Trophoblast cell (in vitro differentiated cells and primary cell): ENCODE data around the gene KCNIP3.

Experiments used
- DNase-seq, 2 donors: peaks; one replicate each; pipeline ENCODE4 v3.0.0-alpha.2; 2016
- H2AFZ ChIP-seq: 2 replicates; pipeline ENCODE4 v1.6.1; 2013; ENCODE audit warnings: low read length, moderate library complexity, mild to moderate bottlenecking; ENCODE audit not compliant: insufficient read depth, poor library complexity
- H2AK5ac ChIP-seq: 2 replicates; pipeline ENCODE4 v1.6.1; 2013; ENCODE audit warnings: mild to moderate bottlenecking, low read length
- H2BK120ac ChIP-seq: 2 replicates; pipeline ENCODE4 v1.6.1; 2013; ENCODE audit warnings: low read length, mild to moderate bottlenecking, moderate library complexity; ENCODE audit not compliant: insufficient read depth, poor library complexity
- H2BK12ac ChIP-seq: 2 replicates; pipeline ENCODE4 v1.6.1; 2013; ENCODE audit warnings: mild to moderate bottlenecking, low read length, moderate library complexity
- H2BK5ac ChIP-seq: 2 replicates; pipeline ENCODE4 v1.6.1; 2013; ENCODE audit warnings: low read length, low read depth, moderate library complexity, mild to moderate bottlenecking; ENCODE audit not compliant: poor library complexity
- H3K14ac ChIP-seq: 2 replicates; pipeline ENCODE4 v1.6.1; 2013; ENCODE audit warnings: mild to moderate bottlenecking, low read length
- H3K18ac ChIP-seq: 2 replicates; pipeline ENCODE4 v1.6.1; 2013; ENCODE audit warnings: mild to moderate bottlenecking, low read length
- H3K23ac ChIP-seq: 2 replicates; pipeline ENCODE4 v1.6.1; 2013; ENCODE audit warnings: low read length
- H3K27ac ChIP-seq: 2 replicates; pipeline ENCODE4 v1.5.1; 2013; ENCODE audit warnings: low read depth, mild to moderate bottlenecking, inconsistent platforms, low read length, moderate library complexity
- H3K27me3 ChIP-seq: 2 replicates; pipeline ENCODE4 v1.6.1; 2013; ENCODE audit warnings: inconsistent platforms, mild to moderate bottlenecking, low read length, moderate library complexity; ENCODE audit not compliant: insufficient read depth
- H3K36me3 ChIP-seq, 2 experiments: 1 replicate in 1 of 2; 2 replicates in 1 of 2; pipeline ENCODE4 v1.6.1; 2013; ENCODE audit warnings: low read length in 2 of 2, mild to moderate bottlenecking in 2 of 2, moderate library complexity in 1 of 2; ENCODE audit not compliant: insufficient read depth in 2 of 2, control insufficient read depth in 1 of 2
- H3K4ac ChIP-seq: 2 replicates; pipeline ENCODE4 v1.6.1; 2013; ENCODE audit warnings: low read depth, mild to moderate bottlenecking, low read length, moderate library complexity
- H3K4me1 ChIP-seq, 2 experiments: 1 replicate in 1 of 2; 2 replicates in 1 of 2; pipeline ENCODE4 v1.6.1; 2013; ENCODE audit warnings: low read length in 2 of 2, mild to moderate bottlenecking in 2 of 2, moderate library complexity in 1 of 2; ENCODE audit not compliant: insufficient read depth in 2 of 2, control insufficient read depth in 1 of 2
- H3K4me2 ChIP-seq: 2 replicates; pipeline ENCODE4 v1.6.1; 2013; ENCODE audit warnings: inconsistent platforms, mild to moderate bottlenecking, low read length, moderate library complexity
- H3K4me3 ChIP-seq: 2 replicates; pipeline ENCODE4 v1.5.1; 2013; ENCODE audit warnings: mild to moderate bottlenecking, low read depth, low read length, inconsistent platforms
- H3K79me1 ChIP-seq: one replicate; pipeline ENCODE4 v1.6.1; 2013; ENCODE audit warnings: low read length
- H3K79me2 ChIP-seq: 2 replicates; pipeline ENCODE4 v1.6.1; 2013; ENCODE audit warnings: low read length, mild to moderate bottlenecking; ENCODE audit not compliant: control insufficient read depth, insufficient read depth, poor library complexity
- H3K9ac ChIP-seq: 2 replicates; pipeline ENCODE4 v1.6.1; 2013; ENCODE audit warnings: mild to moderate bottlenecking, low read length
- H3K9me3 ChIP-seq: 2 replicates; pipeline ENCODE4 v1.6.1; 2013; ENCODE audit warnings: low read depth, mild to moderate bottlenecking, control low read depth, inconsistent platforms, low read length; ENCODE audit not compliant: insufficient read depth
- H4K12ac ChIP-seq: 2 replicates; pipeline ENCODE4 v1.6.1; 2013; ENCODE audit warnings: low read depth, mild to moderate bottlenecking, low read length, moderate library complexity
- H4K8ac ChIP-seq: 2 replicates; pipeline ENCODE4 v1.6.1; 2013; ENCODE audit warnings: low read depth, mild to moderate bottlenecking, low read length, moderate library complexity
- H4K91ac ChIP-seq: one replicate; pipeline ENCODE4 v1.6.1; 2013; ENCODE audit warnings: low read depth, mild to moderate bottlenecking, low read length, moderate library complexity
- WGBS: extraction: QIAGEN DNeasy Blood & Tissue Kit; methylation state at CpG from one replicate; pipeline ENCODE4 v1.1.7; 2013; ENCODE audit warnings: missing lambda C conversion rate; ENCODE audit not compliant: insufficient read length, insufficient coverage; ENCODE audit errors: extremely low coverage; 5-methylcytosine and 5-hydroxymethylcytosine counted together

KCNIP3 gene

GRCh38 chr2:95282458-95282857 is 14.7 kb upstream of the KCNIP3 start:
- WGBS: no CpG with 5 or more reads among the region's 3 CpGs

GRCh38 chr2:95283562-95283961 is 13.6 kb upstream of the KCNIP3 start:
- no peak for DNase-seq
- no peak overlapping the region for H3K23ac ChIP-seq
- no peak overlapping the region for H3K4ac ChIP-seq
- no CpG with 5 or more reads among the region's 4 CpGs for WGBS
- no peak overlapping the region for H4K91ac ChIP-seq
- no peaks in the 10 kb centered on the region for H3K79me2 ChIP-seq
- no peaks in the 10 kb centered on the region for H3K4me1 ChIP-seq
- no peak overlapping the region for H2BK5ac ChIP-seq
- H4K8ac ChIP-seq: no peak overlapping the region
- H2BK120ac ChIP-seq: no peak overlapping the region
- no peaks in the 10 kb centered on the region for H3K27me3 ChIP-seq
- no peak overlapping the region for H3K18ac ChIP-seq
- no peak overlapping the region for H2BK12ac ChIP-seq
- no peak overlapping the region for H2AFZ ChIP-seq
- H3K4me3 ChIP-seq: no peak overlapping the region
- H3K36me3 ChIP-seq: peaks cover 0 to 3% of the 10 kb centered on the region in 2 experiments
- no peak overlapping the region for H4K12ac ChIP-seq
- no peak overlapping the region for H2AK5ac ChIP-seq
- no peak overlapping the region for H3K27ac ChIP-seq
- H3K14ac ChIP-seq: no peak overlapping the region
- no peaks in the 10 kb centered on the region for H3K79me1 ChIP-seq
- peaks cover 4% of the 10 kb centered on the region for H3K9me3 ChIP-seq
- no peak overlapping the region for H3K9ac ChIP-seq
- H3K4me2 ChIP-seq: no peak overlapping the region

More at GRCh38 chr2:95282458-95282857, 14.7 kb upstream of the KCNIP3 start:
- Histone ChIP-seq H3K27ac (no peak overlapping the region), H3K4me1 (peaks cover 4 to 7% of the 10 kb centered on the region in 2 experiments), H3K18ac (no peak overlapping the region), H3K4me2 (no peak overlapping the region), H3K27me3 (no peaks in the 10 kb centered on the region), H3K79me1 (no peaks in the 10 kb centered on the region), H3K36me3 (no peaks in the 10 kb centered on the region), H3K4ac (no peak overlapping the region), H3K9ac (no peak overlapping the region), H3K23ac (no peak overlapping the region), H2BK5ac (no peak overlapping the region), H2AFZ (no peak overlapping the region), H3K79me2 (no peaks in the 10 kb centered on the region), H2AK5ac (no peak overlapping the region), H2BK12ac (no peak overlapping the region), H3K14ac (no peak overlapping the region), H2BK120ac (no peak overlapping the region), H3K9me3 (peaks cover 2% of the 10 kb centered on the region), H4K8ac (no peak overlapping the region), H4K91ac (no peak overlapping the region), H3K4me3 (no peak overlapping the region), H4K12ac (no peak overlapping the region)
- no peak for DNase-seq

GRCh38 chr2:95284886-95285541 is 12.1 kb upstream of the KCNIP3 start:
- Histone ChIP-seq H4K91ac (no peak overlapping the region), H3K4me2 (no peak overlapping the region), H2AFZ (no peak overlapping the region), H3K27me3 (no peaks in the 10 kb centered on the region), H3K4me1 (no peaks in the 10 kb centered on the region), H3K27ac (no peak overlapping the region), H3K79me2 (no peaks in the 10 kb centered on the region), H2AK5ac (no peak overlapping the region), H3K18ac (no peak overlapping the region), H4K12ac (no peak overlapping the region), H3K23ac (no peak overlapping the region), H2BK120ac (no peak overlapping the region), H4K8ac (no peak overlapping the region), H2BK5ac (no peak overlapping the region), H3K9ac (no peak overlapping the region), H3K36me3 (peaks cover 0 to 3% of the 10 kb centered on the region in 2 experiments), H2BK12ac (no peak overlapping the region), H3K4ac (no peak overlapping the region), H3K4me3 (no peak overlapping the region), H3K9me3 (peaks cover 5% of the 10 kb centered on the region), H3K14ac (no peak overlapping the region), H3K79me1 (no peaks in the 10 kb centered on the region)
- WGBS: no CpG with 5 or more reads among the region's 13 CpGs
- no peak for DNase-seq

GRCh38 chr2:95285542-95285932 is 11.6 kb upstream of the KCNIP3 start:
- no peak overlapping the region for H3K9ac ChIP-seq
- no peak overlapping the region for H3K14ac ChIP-seq
- H2BK5ac ChIP-seq: no peak overlapping the region
- no peak overlapping the region for H4K91ac ChIP-seq
- no peak overlapping the region for H3K23ac ChIP-seq
- H3K4me1 ChIP-seq: no peaks in the 10 kb centered on the region
- no peaks in the 10 kb centered on the region for H3K79me1 ChIP-seq
- no peak overlapping the region for H3K4ac ChIP-seq
- no peak overlapping the region for H4K12ac ChIP-seq
- H3K9me3 ChIP-seq: peaks cover 7% of the 10 kb centered on the region
- no peak overlapping the region for H2AK5ac ChIP-seq
- no peak overlapping the region for H2AFZ ChIP-seq
- no peak for DNase-seq
- H3K27ac ChIP-seq: no peak overlapping the region
- H2BK12ac ChIP-seq: no peak overlapping the region
- H3K27me3 ChIP-seq: no peaks in the 10 kb centered on the region
- no peak overlapping the region for H3K4me2 ChIP-seq
- no peaks in the 10 kb centered on the region for H3K79me2 ChIP-seq
- H3K18ac ChIP-seq: no peak overlapping the region
- no peak overlapping the region for H2BK120ac ChIP-seq
- H4K8ac ChIP-seq: no peak overlapping the region
- no CpG with 5 or more reads among the region's 4 CpGs for WGBS
- no peak overlapping the region for H3K4me3 ChIP-seq
- peaks cover 0 to 3% of the 10 kb centered on the region in 2 experiments for H3K36me3 ChIP-seq
